IMR-90 (cell line): ENCODE data around the gene CDA.

Experiments used
- CEBPB ChIP-seq: IDR thresholded peaks from 2 replicates; pipeline ENCODE4 v1.6.1; 2012; ENCODE audit warnings: low read depth, low read length, improper control_type of control experiment
- CTCF ChIP-seq: conservative IDR thresholded peaks from 2 replicates; pipeline ENCODE4 v1.5.1; 2012; ENCODE audit warnings: mild to moderate bottlenecking, low read depth, low read length, improper control_type of control experiment
- FOS ChIP-seq: fragments of 150-350 bp; IDR thresholded peaks from 2 replicates; pipeline ENCODE4 v1.6.1; 2016; ENCODE audit warnings: low read depth, low read length
- RAD21 ChIP-seq: IDR thresholded peaks from 2 replicates; pipeline ENCODE4 v1.6.1; 2012; ENCODE audit warnings: low read length, improper control_type of control experiment
- SMC3 ChIP-seq: fragments of 150-350 bp; IDR thresholded peaks from 2 replicates; pipeline ENCODE4 v1.6.1; 2016; ENCODE audit warnings: low read depth, mild to moderate bottlenecking, antibody characterized with exemption, low read length, moderate library complexity

GRCh38 chr1:20569523-20570098, 19.3 kb upstream of the CDA start:
- TF ChIP-seq RAD21 (no peak), FOS (no peak), SMC3 (no peak), CEBPB (no peak), CTCF (no peak)
